Superior temporal gyrus (tissue), 1 donor: ENCODE data around the gene PFDN2.
A peak's percentile ranks its signal among the peaks of the same experiment; 100 is the strongest.
"Not testable (repeated sequence)": the region's sequence is repeated elsewhere in the genome, so short reads cannot be mapped to it uniquely, and the experiment has no call there.

Experiments used
- DNase-seq: peaks from one replicate; pipeline ENCODE4 v3.0.0-alpha.2; 2016; ENCODE audit errors: extremely low spot score

PFDN2 gene

GRCh38 chr1:161080441-161081405 lies 37.1 kb downstream of the PFDN2 start:
- no peak for DNase-seq

GRCh38 chr1:161079436-161080110 lies 38.3 kb downstream of the PFDN2 start:
- no peak for DNase-seq

GRCh38 chr1:161077426-161077825 lies 40.4 kb downstream of the PFDN2 start:
- DNase-seq, result no peak

- DNase-seq, result no peak
These were observed 41.4 kb downstream of the PFDN2 start for GRCh38 chr1:161076410-161076809.

- DNase-seq, result no peak
These were observed 43.0 kb downstream of the PFDN2 start for GRCh38 chr1:161074676-161075368.

GRCh38 chr1:161073474-161074121 lies 44.2 kb downstream of the PFDN2 start:
- no peak for DNase-seq

GRCh38 chr1:161072751-161073449 lies 44.9 kb downstream of the PFDN2 start:
- no peak for DNase-seq

GRCh38 chr1:161071886-161072371 lies 45.9 kb downstream of the PFDN2 start:
- peak; percentile 17 for DNase-seq

- no peak for DNase-seq
These were observed 47.1 kb downstream of the PFDN2 start for GRCh38 chr1:161070761-161071160.

- DNase-seq, result peak; percentile 10
These were observed 48.0 kb downstream of the PFDN2 start, which contains the start of gene ARHGAP30 for GRCh38 chr1:161069731-161070270. TSS of gene ARHGAP30 (minus strand) at chr1:161069891. CDS start at chr1:161069624, 267 bp downstream.

- DNase-seq, result no peak
These were observed 48.6 kb downstream of the PFDN2 start for GRCh38 chr1:161069241-161069640.

- peak; percentile 9 for DNase-seq
These were observed 49.3 kb downstream of the PFDN2 start for GRCh38 chr1:161068306-161069234.

- DNase-seq, result no peak
These were observed 51.1 kb downstream of the PFDN2 start for GRCh38 chr1:161066694-161067093.

- DNase-seq, result not testable (repeated sequence)
These were observed 52.2 kb downstream of the PFDN2 start for GRCh38 chr1:161065681-161066080.

- not testable (repeated sequence) for DNase-seq
These were observed 53.9 kb downstream of the PFDN2 start for GRCh38 chr1:161063936-161064335.

GRCh38 chr1:161061419-161061818 lies 56.4 kb downstream of the PFDN2 start:
- no peak for DNase-seq

GRCh38 chr1:161059293-161059692 lies 58.5 kb downstream of the PFDN2 start:
- no peak for DNase-seq

GRCh38 chr1:161054805-161055204 lies 63.0 kb downstream of the PFDN2 start:
- no peak for DNase-seq

- DNase-seq, result no peak
These were observed 63.6 kb downstream of the PFDN2 start for GRCh38 chr1:161054232-161054631.
